CD4-positive, CD25-positive, alpha-beta regulatory T cell (primary cell): ENCODE results near the gene SOX8. TPM values are rescaled to one million over a fixed set of nuclear protein-coding genes. Genes with fewer than 3 reads are reported as not detected.

Source experiments
- ATAC-seq, 2 donors: fragments of 150-1000 bp; cut with Tn5 transposase; one replicate each; pipeline ENCODE4 v1.10.0; 2021; ENCODE audit warnings: low read depth in 2 of 2, moderate number of reproducible peaks in 2 of 2, moderate library complexity in 1 of 2
- DNase-seq, 3 donors: peaks; one replicate each; pipeline versions ENCODE4 v3.0.0 to v3.0.0-alpha.2; 2012 to 2022; ENCODE audit warnings: mixed read lengths in 1 of 3
- H3K27ac ChIP-seq: one replicate; pipeline ENCODE4 v1.7.0; 2013; ENCODE audit warnings: mild to moderate bottlenecking, low read length; ENCODE audit not compliant: insufficient read depth, poor library complexity, severe bottlenecking
- H3K27me3 ChIP-seq: one replicate; pipeline ENCODE4 v1.7.0; 2013; ENCODE audit warnings: low read length; ENCODE audit not compliant: control insufficient read depth, insufficient read depth
- H3K36me3 ChIP-seq: one replicate; pipeline ENCODE4 v1.7.0; 2013; ENCODE audit warnings: mild to moderate bottlenecking, low read length, moderate library complexity; ENCODE audit not compliant: control insufficient read depth, insufficient read depth
- H3K4me1 ChIP-seq: 2 replicates; pipeline ENCODE4 v1.7.0; 2013; ENCODE audit warnings: mild to moderate bottlenecking, low read length; ENCODE audit not compliant: insufficient read depth, control insufficient read depth, poor library complexity, severe bottlenecking
- H3K4me3 ChIP-seq: one replicate; pipeline ENCODE4 v1.7.0; 2013; ENCODE audit warnings: low read depth, mild to moderate bottlenecking, low read length, moderate library complexity
- H3K9me3 ChIP-seq, 2 experiments: 1 replicate in 1 of 2; 2 replicates in 1 of 2; pipeline ENCODE4 v1.7.0; 2013; ENCODE audit warnings: low read length in 2 of 2, mild to moderate bottlenecking in 1 of 2, moderate library complexity in 1 of 2; ENCODE audit not compliant: control insufficient read depth in 2 of 2
- H3K27ac Mint-ChIP-seq, 3 donors: one replicate each; pipeline ENCODE4 v1.8.0; 2020 to 2022; ENCODE audit warnings: mild to moderate bottlenecking in 3 of 3, mixed read lengths in 3 of 3, moderate library complexity in 2 of 3
- H3K27me3 Mint-ChIP-seq: one replicate; pipeline ENCODE4 v1.8.0; 2022; ENCODE audit warnings: mild to moderate bottlenecking, mixed read lengths
- H3K36me3 Mint-ChIP-seq: one replicate; pipeline ENCODE4 v1.8.0; 2020; ENCODE audit warnings: mixed read lengths
- H3K4me1 Mint-ChIP-seq, 4 donors: one replicate each; pipeline ENCODE4 v1.8.0; 2020 to 2022; ENCODE audit warnings: mixed read lengths in 4 of 4, mild to moderate bottlenecking in 1 of 4
- H3K4me3 Mint-ChIP-seq, 4 donors: one replicate each; pipeline ENCODE4 v1.8.0; 2020 to 2022; ENCODE audit warnings: mild to moderate bottlenecking in 4 of 4, mixed read lengths in 4 of 4, moderate library complexity in 3 of 4
- H3K9me3 Mint-ChIP-seq, 7 donors: one replicate each; pipeline ENCODE4 v1.8.0; 2020 to 2022; ENCODE audit warnings: mixed read lengths in 7 of 7, mild to moderate bottlenecking in 3 of 7, moderate library complexity in 2 of 7
- polyA plus RNA-seq, 4 donors: library from polyadenylated mRNA; unstranded; fragments of 300-500 nt; fragmentation: Illumina TruSeq; gene quantifications; one replicate each; pipeline ENCODE4 v1.2.3, GENCODE V29; 2021
- total RNA-seq: library from RNA; stranded (reverse); gene quantifications from one replicate; pipeline ENCODE4 v1.2.3, GENCODE V29; 2022

SOX8 gene
- total and polyA plus RNA-seq, 5 donors from 2014 or later: 0.16 to 1.1 (median 0.29) TPM

- no peaks in the 10 kb centered on the region for H3K36me3 Mint-ChIP-seq
- ATAC-seq: no peak
These were observed 30.6 kb downstream of the SOX8 start for GRCh38 chr16:1012135-1012534.

GRCh38 chr16:1012722-1013592, 31.4 kb downstream of the SOX8 start:
- no peaks in the 10 kb centered on the region for H3K27me3 ChIP-seq
- peaks cover 0 to 1% (median 0%) of the 10 kb centered on the region in 7 donors for H3K9me3 Mint-ChIP-seq
- H3K27ac ChIP-seq: no peak overlapping the region
- no peak overlapping the region for H3K4me3 ChIP-seq
- no peaks in the 10 kb centered on the region for H3K4me1 ChIP-seq
- H3K4me3 Mint-ChIP-seq: no peak overlapping the region
- ATAC-seq: no peak
- H3K36me3 ChIP-seq: no peaks in the 10 kb centered on the region
- peaks cover 0 to 3% (median 0%) of the 10 kb centered on the region in 4 donors for H3K4me1 Mint-ChIP-seq
- H3K36me3 Mint-ChIP-seq: no peaks in the 10 kb centered on the region
- no peaks in the 10 kb centered on the region for H3K27me3 Mint-ChIP-seq
- no peak for DNase-seq
- H3K9me3 ChIP-seq: no peaks in the 10 kb centered on the region
- H3K27ac Mint-ChIP-seq: no peak overlapping the region

More at GRCh38 chr16:1012135-1012534, 30.6 kb downstream of the SOX8 start:
- Histone ChIP-seq H3K4me3 (no peak overlapping the region), H3K4me1 (no peaks in the 10 kb centered on the region), H3K9me3 (no peaks in the 10 kb centered on the region), H3K36me3 (no peaks in the 10 kb centered on the region), H3K27me3 (no peaks in the 10 kb centered on the region), H3K27ac (no peak overlapping the region)
- DNase-seq: no peak
- no peak overlapping the region for H3K27ac Mint-ChIP-seq
- H3K4me1 Mint-ChIP-seq: peaks cover 0 to 3% (median 0%) of the 10 kb centered on the region in 4 donors
- H3K4me3 Mint-ChIP-seq: no peak overlapping the region
- peaks cover 0 to 1% (median 0%) of the 10 kb centered on the region in 7 donors for H3K9me3 Mint-ChIP-seq
- no peaks in the 10 kb centered on the region for H3K27me3 Mint-ChIP-seq

- Histone ChIP-seq H3K27ac (no peak overlapping the region), H3K27me3 (no peaks in the 10 kb centered on the region), H3K4me3 (no peak overlapping the region), H3K36me3 (no peaks in the 10 kb centered on the region), H3K4me1 (no peaks in the 10 kb centered on the region), H3K9me3 (no peaks in the 10 kb centered on the region)
- Mint-ChIP-seq H3K27ac (no peak overlapping the region), H3K4me1 (peaks cover 0 to 3% (median 0%) of the 10 kb centered on the region in 4 donors), H3K36me3 (no peaks in the 10 kb centered on the region), H3K9me3 (peaks cover 0 to 1% (median 0%) of the 10 kb centered on the region in 7 donors), H3K27me3 (no peaks in the 10 kb centered on the region), H3K4me3 (no peak overlapping the region)
- no peak for DNase-seq
- ATAC-seq: no peak
These were observed 32.0 kb downstream of the SOX8 start for GRCh38 chr16:1013593-1013900.

GRCh38 chr16:1014221-1014620, 32.7 kb downstream of the SOX8 start:
- Mint-ChIP-seq H3K4me3 (no peak overlapping the region), H3K4me1 (peaks cover 0 to 3% (median 0%) of the 10 kb centered on the region in 4 donors), H3K27ac (no peak overlapping the region), H3K36me3 (no peaks in the 10 kb centered on the region), H3K9me3 (peaks cover 0 to 1% (median 0%) of the 10 kb centered on the region in 7 donors), H3K27me3 (no peaks in the 10 kb centered on the region)
- Histone ChIP-seq H3K4me1 (no peaks in the 10 kb centered on the region), H3K9me3 (no peaks in the 10 kb centered on the region), H3K36me3 (no peaks in the 10 kb centered on the region), H3K27ac (no peak overlapping the region), H3K27me3 (no peaks in the 10 kb centered on the region), H3K4me3 (no peak overlapping the region)
- ATAC-seq (no peak), DNase-seq (no peak)

GRCh38 chr16:1014771-1015495, 33.4 kb downstream of the SOX8 start:
- H3K9me3 ChIP-seq: no peaks in the 10 kb centered on the region
- Mint-ChIP-seq H3K4me3 (no peak overlapping the region), H3K9me3 (peaks cover 0 to 1% (median 0%) of the 10 kb centered on the region in 7 donors), H3K27me3 (no peaks in the 10 kb centered on the region), H3K36me3 (no peaks in the 10 kb centered on the region), H3K27ac (no peak overlapping the region), H3K4me1 (no peaks in the 10 kb centered on the region)
- H3K4me1 ChIP-seq: no peaks in the 10 kb centered on the region
- no peaks in the 10 kb centered on the region for H3K36me3 ChIP-seq
- no peak overlapping the region for H3K27ac ChIP-seq
- no peak overlapping the region for H3K4me3 ChIP-seq
- H3K27me3 ChIP-seq: no peaks in the 10 kb centered on the region
- DNase-seq: no peak
- no peak for ATAC-seq

- H3K27ac ChIP-seq: no peak overlapping the region
- H3K27ac Mint-ChIP-seq: no peak overlapping the region
- no peak overlapping the region for H3K4me3 Mint-ChIP-seq
- no peak overlapping the region for H3K4me3 ChIP-seq
- DNase-seq (no peak), ATAC-seq (no peak)
- H3K4me1 ChIP-seq: no peaks in the 10 kb centered on the region
- H3K36me3 Mint-ChIP-seq: no peaks in the 10 kb centered on the region
- no peaks in the 10 kb centered on the region for H3K27me3 Mint-ChIP-seq
- no peaks in the 10 kb centered on the region for H3K4me1 Mint-ChIP-seq
- no peaks in the 10 kb centered on the region for H3K27me3 ChIP-seq
- no peaks in the 10 kb centered on the region for H3K9me3 ChIP-seq
- no peaks in the 10 kb centered on the region for H3K36me3 ChIP-seq
- peaks cover 0 to 1% (median 0%) of the 10 kb centered on the region in 7 donors for H3K9me3 Mint-ChIP-seq
These were observed 37.1 kb downstream of the SOX8 start for GRCh38 chr16:1018447-1019198.

- ATAC-seq (no peak), DNase-seq (no peak)
- Histone ChIP-seq H3K9me3 (no peaks in the 10 kb centered on the region), H3K4me1 (no peaks in the 10 kb centered on the region), H3K27me3 (no peaks in the 10 kb centered on the region), H3K27ac (no peak overlapping the region), H3K36me3 (no peaks in the 10 kb centered on the region), H3K4me3 (no peak overlapping the region)
- Mint-ChIP-seq H3K27me3 (no peaks in the 10 kb centered on the region), H3K27ac (no peak overlapping the region), H3K4me3 (no peak overlapping the region), H3K36me3 (no peaks in the 10 kb centered on the region), H3K9me3 (peaks cover 0 to 1% (median 0%) of the 10 kb centered on the region in 7 donors), H3K4me1 (no peaks in the 10 kb centered on the region)
These were observed 37.9 kb downstream of the SOX8 start for GRCh38 chr16:1019231-1020090.
